ENCODE data around the gene NPY4R.
"Not testable (repeated sequence)": the region's sequence is repeated elsewhere in the genome, so short reads cannot be mapped to it uniquely, and the experiment has no call there.

- TF ChIP-seq EZH2 (IDR thresholded peaks at IDR 0.05; ENCODE audit: insufficient read depth, poor library complexity, severe bottlenecking); EZH2phosphoT487 (IDR thresholded peaks at IDR 0.05; ENCODE audit: insufficient read depth, low read depth): not testable (repeated sequence)
Measured at GRCh38 chr10:46412665-46413064, 53.1 kb downstream of the NPY4R start.

Data from GM23248 (cell line).